GM23338 (cell line): ENCODE results near the gene FILIP1.

ENCODE experiments used
- POLR2AphosphoS5 ChIP-seq: IDR thresholded peaks from 2 replicates; pipeline ENCODE4 v1.6.1; 2016; ENCODE audit warnings: antibody characterized with exemption, low read depth
- TF ChIP-seq, protein P1 (sequence below), 2 experiments: fragments of 200-600 bp in 1 of 2; sonication (generic) in 1 of 2; conservative IDR thresholded peaks; 2 replicates each; pipeline versions ENCODE4 v1.5.1 to v1.6.1; 2016 to 2017; ENCODE audit warnings: antibody characterized with exemption in 2 of 2, low read depth in 2 of 2, mild to moderate bottlenecking in 2 of 2, moderate library complexity in 1 of 2

DNA sequence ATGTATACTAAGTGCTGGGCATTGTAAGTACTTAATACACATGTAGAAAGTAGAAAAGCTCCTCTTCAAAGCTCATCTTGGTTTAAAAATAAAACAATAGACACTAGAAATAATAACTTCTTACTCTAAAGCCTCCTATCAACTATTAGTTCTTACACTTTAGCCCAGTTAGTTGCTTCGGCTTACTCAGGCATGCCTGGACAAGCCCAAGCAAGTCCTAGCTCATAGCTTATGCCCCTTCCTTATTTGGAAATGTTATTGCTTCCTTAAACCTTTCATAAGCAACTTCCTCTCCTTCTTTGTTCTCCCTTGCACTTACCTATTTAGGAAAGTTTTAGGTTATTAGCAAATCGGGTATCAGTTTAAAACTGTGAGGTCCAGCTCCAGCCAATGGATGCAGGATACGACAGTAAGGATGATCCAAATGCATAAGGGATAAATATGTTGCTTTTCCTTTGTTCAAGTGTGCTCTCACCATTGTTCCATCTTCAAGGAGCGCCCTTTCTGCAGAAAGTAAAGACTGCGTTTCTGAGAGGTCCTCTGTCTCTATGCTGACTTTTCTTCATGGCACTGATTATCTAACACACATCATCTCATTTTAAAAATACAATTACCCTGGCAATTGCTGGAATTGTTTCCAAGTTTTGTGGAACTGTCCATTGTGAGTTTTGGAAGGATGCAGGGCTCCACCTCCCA is 221.3 kb downstream of the FILIP1 start:
- TF ChIP-seq, protein P1, sequence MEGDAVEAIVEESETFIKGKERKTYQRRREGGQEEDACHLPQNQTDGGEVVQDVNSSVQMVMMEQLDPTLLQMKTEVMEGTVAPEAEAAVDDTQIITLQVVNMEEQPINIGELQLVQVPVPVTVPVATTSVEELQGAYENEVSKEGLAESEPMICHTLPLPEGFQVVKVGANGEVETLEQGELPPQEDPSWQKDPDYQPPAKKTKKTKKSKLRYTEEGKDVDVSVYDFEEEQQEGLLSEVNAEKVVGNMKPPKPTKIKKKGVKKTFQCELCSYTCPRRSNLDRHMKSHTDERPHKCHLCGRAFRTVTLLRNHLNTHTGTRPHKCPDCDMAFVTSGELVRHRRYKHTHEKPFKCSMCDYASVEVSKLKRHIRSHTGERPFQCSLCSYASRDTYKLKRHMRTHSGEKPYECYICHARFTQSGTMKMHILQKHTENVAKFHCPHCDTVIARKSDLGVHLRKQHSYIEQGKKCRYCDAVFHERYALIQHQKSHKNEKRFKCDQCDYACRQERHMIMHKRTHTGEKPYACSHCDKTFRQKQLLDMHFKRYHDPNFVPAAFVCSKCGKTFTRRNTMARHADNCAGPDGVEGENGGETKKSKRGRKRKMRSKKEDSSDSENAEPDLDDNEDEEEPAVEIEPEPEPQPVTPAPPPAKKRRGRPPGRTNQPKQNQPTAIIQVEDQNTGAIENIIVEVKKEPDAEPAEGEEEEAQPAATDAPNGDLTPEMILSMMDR (conservative IDR thresholded peaks at IDR 0.05; ENCODE audit: low read depth in 2 of 2): no peak
- no peak for TF ChIP-seq POLR2AphosphoS5
